ENCODE measurements around the gene CACNA2D4.

DNA sequence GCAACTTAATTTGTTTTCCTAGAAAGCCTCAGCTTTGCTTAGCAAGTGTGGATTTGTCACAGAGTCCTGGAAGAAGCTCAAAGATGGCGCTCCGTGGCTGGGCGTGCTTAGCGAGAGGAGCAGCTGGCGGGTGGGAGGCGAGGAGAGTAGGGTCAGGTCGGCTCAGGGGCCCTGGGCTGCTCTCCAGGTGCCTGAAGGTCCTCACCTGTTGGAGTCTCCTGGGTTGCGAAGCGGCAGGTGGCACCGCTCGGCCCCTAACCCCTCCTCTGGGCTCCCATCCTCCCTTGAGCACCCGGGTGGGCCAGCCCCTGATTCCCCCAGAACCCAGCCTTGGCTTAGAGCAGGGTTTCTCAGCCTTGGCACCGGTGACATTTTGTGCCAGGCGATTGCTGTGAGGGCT lies 73.0 kb downstream of the CACNA2D4 start:
- TF ChIP-seq, protein P1, sequence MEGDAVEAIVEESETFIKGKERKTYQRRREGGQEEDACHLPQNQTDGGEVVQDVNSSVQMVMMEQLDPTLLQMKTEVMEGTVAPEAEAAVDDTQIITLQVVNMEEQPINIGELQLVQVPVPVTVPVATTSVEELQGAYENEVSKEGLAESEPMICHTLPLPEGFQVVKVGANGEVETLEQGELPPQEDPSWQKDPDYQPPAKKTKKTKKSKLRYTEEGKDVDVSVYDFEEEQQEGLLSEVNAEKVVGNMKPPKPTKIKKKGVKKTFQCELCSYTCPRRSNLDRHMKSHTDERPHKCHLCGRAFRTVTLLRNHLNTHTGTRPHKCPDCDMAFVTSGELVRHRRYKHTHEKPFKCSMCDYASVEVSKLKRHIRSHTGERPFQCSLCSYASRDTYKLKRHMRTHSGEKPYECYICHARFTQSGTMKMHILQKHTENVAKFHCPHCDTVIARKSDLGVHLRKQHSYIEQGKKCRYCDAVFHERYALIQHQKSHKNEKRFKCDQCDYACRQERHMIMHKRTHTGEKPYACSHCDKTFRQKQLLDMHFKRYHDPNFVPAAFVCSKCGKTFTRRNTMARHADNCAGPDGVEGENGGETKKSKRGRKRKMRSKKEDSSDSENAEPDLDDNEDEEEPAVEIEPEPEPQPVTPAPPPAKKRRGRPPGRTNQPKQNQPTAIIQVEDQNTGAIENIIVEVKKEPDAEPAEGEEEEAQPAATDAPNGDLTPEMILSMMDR (IDR thresholded peaks at IDR 0.05) = no peak
- no peak for TF ChIP-seq POLR2A (IDR thresholded peaks at IDR 0.05)
- TF ChIP-seq EP300 (IDR thresholded peaks at IDR 0.05) = no peak
